ENCODE measurements around the gene CTNNBL1.

Gene CTNNBL1

DNA sequence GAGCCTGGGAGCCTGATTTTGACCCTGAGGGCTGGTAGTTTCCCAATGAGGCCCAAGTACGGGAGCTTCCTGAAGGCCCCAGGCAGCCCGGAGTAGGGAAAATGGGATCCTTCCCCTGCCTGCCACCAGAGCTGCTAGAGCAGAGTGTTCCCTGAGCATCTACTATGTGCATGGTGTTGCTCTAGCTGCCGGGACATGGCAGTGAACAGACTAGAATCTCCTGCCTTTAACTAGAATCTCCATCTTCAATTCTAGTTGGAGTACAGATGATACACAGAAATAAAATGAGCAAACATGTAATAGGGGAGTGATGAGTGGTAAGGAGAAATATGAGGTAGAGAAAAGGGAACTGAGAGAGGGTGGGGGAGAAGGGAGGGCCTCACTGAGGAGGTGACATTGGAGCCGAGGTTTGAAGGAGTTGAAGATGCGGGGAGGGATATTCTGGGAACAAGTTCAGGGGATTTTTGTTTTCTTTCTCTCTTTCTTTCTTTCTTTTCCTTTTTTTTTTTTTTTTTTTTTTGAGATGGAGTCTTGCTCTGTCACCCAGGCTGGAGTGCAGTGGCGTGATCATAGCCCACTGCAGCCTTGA is 227.6 kb downstream of the CTNNBL1 start:
- no peak for DNase-seq

Data from DMS79 (cell line).